Measurements from ENCODE around the gene COLGALT1.
"Not testable (repeated sequence)": the region's sequence is repeated elsewhere in the genome, so short reads cannot be mapped to it uniquely, and the experiment has no call there.

COLGALT1 gene

GRCh38 chr19:17555480-17555928, at the start of gene COLGALT1:
Gene COLGALT1 (plus strand): TSS chr19:17555649. CDS start chr19:17555714, 65 bp downstream.
- peak; percentile 96 for DNase-seq (ENCODE audit: low spot score)

GRCh38 chr19:17506745-17507144, 48.7 kb upstream of the COLGALT1 start:
- no peak for DNase-seq (ENCODE audit: low spot score)

- DNase-seq (ENCODE audit: low spot score) = not testable (repeated sequence)
These were observed 46.9 kb upstream of the COLGALT1 start for GRCh38 chr19:17508558-17508933.

- DNase-seq (ENCODE audit: low spot score) = peak; percentile 13
These were observed 45.0 kb upstream of the COLGALT1 start for GRCh38 chr19:17510220-17510993.

- peak; percentile 82 for DNase-seq (ENCODE audit: low spot score)
These were observed 43.5 kb upstream of the COLGALT1 start for GRCh38 chr19:17511724-17512573.

- no peak for DNase-seq (ENCODE audit: low spot score)
These were observed 42.9 kb upstream of the COLGALT1 start for GRCh38 chr19:17512574-17512939.

GRCh38 chr19:17515408-17516149, 39.9 kb upstream of the COLGALT1 start:
- DNase-seq (ENCODE audit: low spot score) = no peak

GRCh38 chr19:17517898-17518297, 37.6 kb upstream of the COLGALT1 start:
- no peak for DNase-seq (ENCODE audit: low spot score)

GRCh38 chr19:17518654-17519053, 36.8 kb upstream of the COLGALT1 start:
- DNase-seq (ENCODE audit: low spot score) = not testable (repeated sequence)

GRCh38 chr19:17519967-17520366, 35.5 kb upstream of the COLGALT1 start:
- DNase-seq (ENCODE audit: low spot score) = no peak

- DNase-seq (ENCODE audit: low spot score) = no peak
These were observed 34.6 kb upstream of the COLGALT1 start for GRCh38 chr19:17520865-17521264.

- DNase-seq (ENCODE audit: low spot score) = no peak
These were observed 32.2 kb upstream of the COLGALT1 start for GRCh38 chr19:17522988-17523872.

GRCh38 chr19:17524651-17525050, 30.8 kb upstream of the COLGALT1 start:
- no peak for DNase-seq (ENCODE audit: low spot score)

GRCh38 chr19:17525141-17525540, 30.3 kb upstream of the COLGALT1 start:
- DNase-seq (ENCODE audit: low spot score) = no peak

GRCh38 chr19:17526922-17527321, 28.5 kb upstream of the COLGALT1 start:
- no peak for DNase-seq (ENCODE audit: low spot score)

- DNase-seq (ENCODE audit: low spot score) = no peak
These were observed 28.1 kb upstream of the COLGALT1 start for GRCh38 chr19:17527326-17527725.

- DNase-seq (ENCODE audit: low spot score) = no peak
These were observed 26.8 kb upstream of the COLGALT1 start for GRCh38 chr19:17528610-17529009.

GRCh38 chr19:17529239-17530158, 25.9 kb upstream of the COLGALT1 start:
- no peak for DNase-seq (ENCODE audit: low spot score)

GRCh38 chr19:17530586-17530985, 24.9 kb upstream of the COLGALT1 start:
- no peak for DNase-seq (ENCODE audit: low spot score)

GRCh38 chr19:17532116-17532515, 23.3 kb upstream of the COLGALT1 start:
- no peak for DNase-seq (ENCODE audit: low spot score)

Data from kidney tubule cell (primary cell).